Fibroblast of lung (primary cell): ENCODE measurements around the gene MBOAT2. TPM values are rescaled to one million over a fixed set of nuclear protein-coding genes. Genes with fewer than 3 reads are reported as not detected.

Experiments
- DNase-seq, 2 donors: peaks; one replicate each; pipeline versions ENCODE4 v3.0.0 to v3.0.0-alpha.2; 2010; ENCODE audit warnings: low read depth in 2 of 2
- H2AFZ ChIP-seq: 2 replicates; pipeline ENCODE4 v1.5.1; 2012; ENCODE audit warnings: low read length, control low read depth, inconsistent platforms
- H3K27ac ChIP-seq: 2 replicates; pipeline ENCODE4 v1.5.1; 2011; ENCODE audit warnings: low read length, control low read depth; ENCODE audit not compliant: insufficient read depth
- H3K27me3 ChIP-seq: 2 replicates; pipeline ENCODE4 v1.5.1; 2011; ENCODE audit warnings: mild to moderate bottlenecking, low read length; ENCODE audit not compliant: control insufficient read depth, insufficient read depth
- H3K36me3 ChIP-seq: 2 replicates; pipeline ENCODE4 v1.5.1; 2011; ENCODE audit warnings: low read length; ENCODE audit not compliant: control insufficient read depth, insufficient read depth
- H3K4me1 ChIP-seq: 2 replicates; pipeline ENCODE4 v1.5.1; 2011; ENCODE audit warnings: low read length; ENCODE audit not compliant: control insufficient read depth, insufficient read depth; ENCODE audit errors: extremely low read depth
- H3K4me2 ChIP-seq: 2 replicates; pipeline ENCODE4 v1.5.1; 2011; ENCODE audit warnings: low read length, control low read depth; ENCODE audit not compliant: insufficient read depth; ENCODE audit errors: extremely low read depth
- H3K4me3 ChIP-seq, 4 experiments: fragments of 200-600 bp in 1 of 4; sonication (generic) in 1 of 4; replicated peaks in 1 of 4; 2 replicates each; pipeline ENCODE4 v1.5.1; 2011 to 2016; ENCODE audit warnings: low read length in 4 of 4, low read depth in 3 of 4, mild to moderate bottlenecking in 3 of 4, control low read depth in 2 of 4, inconsistent platforms in 1 of 4, mixed read lengths in 1 of 4; ENCODE audit not compliant: insufficient read depth in 1 of 4; ENCODE audit errors: control extremely low read depth in 1 of 4
- H3K79me2 ChIP-seq: 2 replicates; pipeline ENCODE4 v1.5.1; 2012; ENCODE audit warnings: mild to moderate bottlenecking, low read length, inconsistent platforms; ENCODE audit not compliant: control insufficient read depth, insufficient read depth
- H3K9ac ChIP-seq: 2 replicates; pipeline ENCODE4 v1.5.1; 2011; ENCODE audit warnings: mild to moderate bottlenecking, low read length, control low read depth; ENCODE audit not compliant: insufficient read depth
- H3K9me3 ChIP-seq: 2 replicates; pipeline ENCODE4 v1.5.1; 2012; ENCODE audit warnings: low read depth, low read length; ENCODE audit not compliant: control insufficient read depth, insufficient read depth
- H4K20me1 ChIP-seq: 2 replicates; pipeline ENCODE4 v1.5.1; 2011; ENCODE audit warnings: low read length; ENCODE audit not compliant: control insufficient read depth, insufficient read depth; ENCODE audit errors: extremely low read depth
- CTCF ChIP-seq, 2 donors: IDR thresholded peaks in 1 of 2; conservative IDR thresholded peaks in 1 of 2; 1 replicate in 1 of 2; 2 replicates in 1 of 2; pipeline ENCODE4 v1.5.1; 2011 to 2012; ENCODE audit warnings: low read length in 2 of 2, control low read depth in 1 of 2, inconsistent platforms in 1 of 2, low read depth in 1 of 2, mild to moderate bottlenecking in 1 of 2
- EZH2 ChIP-seq: IDR thresholded peaks from 2 replicates; pipeline ENCODE4 v1.5.1; 2012; ENCODE audit warnings: low read length, control low read depth, mild to moderate bottlenecking; ENCODE audit errors: missing control alignments
- polyA plus RNA-seq, 2 donors: library from polyadenylated mRNA; depleted of rRNA in 1 of 2; stranded (reverse) in 1 of 2; unstranded in 1 of 2; fragments of >200 nt; gene quantifications; 2 replicates each; pipeline ENCODE4 v1.2.1, GENCODE V29; 2011 to 2012; ENCODE audit warnings: missing spikeins in 1 of 2
- total RNA-seq: library from RNA; depleted of rRNA; stranded (reverse); fragments of >200 nt; gene quantifications from 2 replicates; pipeline ENCODE4 v1.2.1, GENCODE V29; 2014

The MBOAT2 gene
- total and polyA plus RNA-seq, 2 donors (not counting 1 experiment from before 2014, with no cell fraction given), result 46.4 to 68.3 TPM

GRCh38 chr2:8819948-8820347, 183.5 kb downstream of the MBOAT2 start:
- H3K36me3 ChIP-seq, result peaks cover 5% of the 10 kb centered on the region
- H3K27me3 ChIP-seq, result no peaks in the 10 kb centered on the region

DNA sequence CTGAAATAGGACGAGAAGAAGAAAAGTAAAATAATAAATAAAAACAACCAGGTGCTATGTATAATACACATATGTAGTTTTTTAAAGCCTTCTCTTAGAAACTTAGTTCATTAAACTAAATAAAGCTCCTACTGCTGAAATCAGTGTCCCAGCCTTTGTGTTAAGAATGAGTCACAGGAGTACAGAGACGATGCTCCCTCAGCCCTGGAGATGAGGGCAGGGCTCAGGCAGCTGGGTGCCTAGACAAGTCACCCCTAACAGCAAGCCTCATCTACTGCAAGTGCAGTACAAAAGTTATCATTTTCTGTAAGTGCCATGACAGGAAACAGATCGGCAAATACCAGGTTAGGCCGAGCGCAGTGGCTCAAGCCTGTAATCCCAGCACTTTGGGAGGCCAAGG, 184.3 kb downstream of the MBOAT2 start:
- Histone ChIP-seq H3K4me1 (no peaks in the 10 kb centered on the region), H3K36me3 (peaks cover 3% of the 10 kb centered on the region), H2AFZ (no peak overlapping the region), H3K27ac (no peak overlapping the region), H3K9me3 (no peaks in the 10 kb centered on the region), H3K4me3 (no peak overlapping the region), H3K79me2 (peaks cover 2% of the 10 kb centered on the region), H3K9ac (no peak overlapping the region), H3K27me3 (no peaks in the 10 kb centered on the region), H3K4me2 (no peak overlapping the region), H4K20me1 (no peaks in the 10 kb centered on the region)
- TF ChIP-seq CTCF (conservative IDR thresholded peaks at IDR 0.05 in 1 of 2, IDR thresholded peaks at IDR 0.05 in 1 of 2; ENCODE audit: low read depth in 1 of 2, low read length in 2 of 2) (no peak), EZH2 (no peak)
- peak; percentile 25 to 40 for DNase-seq

More at GRCh38 chr2:8819948-8820347, 183.5 kb downstream of the MBOAT2 start:
- no peak overlapping the region for H3K27ac ChIP-seq
- H2AFZ ChIP-seq, result no peak overlapping the region
- no peaks in the 10 kb centered on the region for H4K20me1 ChIP-seq
- no peak overlapping the region for H3K9ac ChIP-seq
- no peaks in the 10 kb centered on the region for H3K4me1 ChIP-seq
- H3K79me2 ChIP-seq, result peaks cover 2% of the 10 kb centered on the region
- TF ChIP-seq EZH2 (no peak), CTCF (conservative IDR thresholded peaks at IDR 0.05 in 1 of 2, IDR thresholded peaks at IDR 0.05 in 1 of 2; ENCODE audit: low read depth in 1 of 2, low read length in 2 of 2) (no peak)
- DNase-seq, result no peak
- no peak overlapping the region for H3K4me2 ChIP-seq
- H3K4me3 ChIP-seq, result no peak overlapping the region
- no peaks in the 10 kb centered on the region for H3K9me3 ChIP-seq

DNA sequence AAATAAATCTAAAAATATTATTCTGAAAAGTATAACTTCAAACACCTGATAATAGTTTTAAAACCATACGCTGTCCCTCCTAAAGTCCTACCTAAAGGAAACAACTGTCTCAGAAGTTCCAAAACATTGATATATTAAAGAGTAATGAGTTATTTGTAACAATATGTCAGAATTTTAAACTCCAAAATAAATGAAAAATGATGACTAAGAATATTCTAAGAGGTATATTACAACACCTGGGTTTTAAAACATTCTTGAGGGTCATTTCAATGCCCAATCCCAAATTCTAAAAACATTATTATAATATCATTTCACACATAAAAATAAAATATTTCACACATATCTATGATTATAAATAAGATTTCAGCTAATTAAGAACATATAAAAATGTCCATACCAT, 186.3 kb downstream of the MBOAT2 start:
- DNase-seq, result no peak
- peaks cover 3% of the 10 kb centered on the region for H3K36me3 ChIP-seq
- H3K27ac ChIP-seq, result no peak overlapping the region
- H3K9ac ChIP-seq, result no peak overlapping the region
- H3K4me1 ChIP-seq, result no peaks in the 10 kb centered on the region
- H3K79me2 ChIP-seq, result peaks cover 2% of the 10 kb centered on the region
- TF ChIP-seq CTCF (conservative IDR thresholded peaks at IDR 0.05 in 1 of 2, IDR thresholded peaks at IDR 0.05 in 1 of 2; ENCODE audit: low read depth in 1 of 2, low read length in 2 of 2), result no peak
- TF ChIP-seq EZH2, result no peak
- no peak overlapping the region for H3K4me3 ChIP-seq
- H3K27me3 ChIP-seq, result no peaks in the 10 kb centered on the region
- H3K4me2 ChIP-seq, result no peak overlapping the region
- no peaks in the 10 kb centered on the region for H4K20me1 ChIP-seq
- H2AFZ ChIP-seq, result no peak overlapping the region
- H3K9me3 ChIP-seq, result no peaks in the 10 kb centered on the region
